COLO668 (cell line): ENCODE data around the gene SLC25A48.
A peak's percentile ranks its signal among the peaks of the same experiment; 100 is the strongest.
"Not testable (repeated sequence)": the region's sequence is repeated elsewhere in the genome, so short reads cannot be mapped to it uniquely, and the experiment has no call there.

Source experiments
- DNase-seq: peaks from one replicate; lab custom pipeline; 2025; ENCODE audit not compliant: unreplicated experiment; lab: John Stamatoyannopoulos, UW

The SLC25A48 gene

GRCh38 chr5:135829681-135830383 is 4.6 kb upstream of the SLC25A48 start:
- peak; percentile 67 for DNase-seq

DNA sequence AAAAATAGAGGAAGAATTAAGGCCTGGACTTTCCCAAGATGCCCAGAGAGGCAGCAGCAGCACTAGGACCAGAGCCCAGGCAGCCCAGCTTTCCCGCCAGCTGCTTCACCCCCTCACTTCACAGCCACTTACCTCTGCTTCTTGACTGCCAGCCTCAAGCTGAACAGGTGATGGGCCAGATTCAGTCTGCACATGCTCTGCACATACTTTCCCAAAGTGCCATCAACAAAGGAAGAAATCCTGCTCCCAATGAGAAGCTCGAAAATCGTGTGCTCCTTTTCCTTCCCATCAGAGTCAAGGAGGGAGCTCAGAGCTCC is 4.1 kb upstream of the SLC25A48 start:
- DNase-seq: no peak

DNA sequence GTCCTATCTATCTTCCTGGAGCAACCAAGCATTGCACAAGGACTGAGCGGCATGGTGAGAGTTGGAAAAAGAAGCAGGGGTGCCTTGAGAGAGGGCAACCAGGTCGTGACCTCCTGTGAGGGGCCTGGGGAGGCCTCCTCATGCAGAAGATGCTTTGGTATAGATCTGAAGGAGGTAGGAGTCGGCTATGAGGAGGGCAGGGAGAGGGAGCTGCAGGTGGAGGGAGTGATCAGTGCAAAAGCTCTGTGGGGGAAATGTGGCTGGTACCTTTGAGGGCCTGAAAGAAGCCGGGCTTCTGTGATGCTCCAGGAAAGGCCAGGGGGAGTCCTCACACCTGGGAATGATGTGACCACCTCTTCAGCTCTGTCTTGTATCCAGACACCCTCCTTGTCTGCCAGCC is 3.6 kb upstream of the SLC25A48 start:
- DNase-seq: no peak

DNA sequence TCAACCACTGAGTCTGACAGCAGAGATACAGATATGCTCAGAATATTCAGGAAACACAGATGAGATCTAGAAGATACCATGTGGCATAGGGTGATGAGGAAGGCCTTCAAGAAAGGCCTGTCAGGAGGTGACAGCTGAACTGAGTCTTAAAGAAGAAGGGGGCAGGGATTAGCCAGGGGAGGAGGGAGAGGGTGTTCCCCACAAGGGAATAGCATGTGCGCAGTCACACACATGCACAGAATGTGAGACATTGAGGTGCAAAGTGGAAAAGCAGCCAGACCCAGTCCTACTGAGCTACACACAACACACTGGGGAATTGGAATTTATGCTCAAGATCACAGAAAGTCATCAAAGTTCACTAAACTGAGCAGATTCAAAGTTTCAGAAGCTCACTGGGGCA is 3.0 kb upstream of the SLC25A48 start:
- DNase-seq: no peak

DNA sequence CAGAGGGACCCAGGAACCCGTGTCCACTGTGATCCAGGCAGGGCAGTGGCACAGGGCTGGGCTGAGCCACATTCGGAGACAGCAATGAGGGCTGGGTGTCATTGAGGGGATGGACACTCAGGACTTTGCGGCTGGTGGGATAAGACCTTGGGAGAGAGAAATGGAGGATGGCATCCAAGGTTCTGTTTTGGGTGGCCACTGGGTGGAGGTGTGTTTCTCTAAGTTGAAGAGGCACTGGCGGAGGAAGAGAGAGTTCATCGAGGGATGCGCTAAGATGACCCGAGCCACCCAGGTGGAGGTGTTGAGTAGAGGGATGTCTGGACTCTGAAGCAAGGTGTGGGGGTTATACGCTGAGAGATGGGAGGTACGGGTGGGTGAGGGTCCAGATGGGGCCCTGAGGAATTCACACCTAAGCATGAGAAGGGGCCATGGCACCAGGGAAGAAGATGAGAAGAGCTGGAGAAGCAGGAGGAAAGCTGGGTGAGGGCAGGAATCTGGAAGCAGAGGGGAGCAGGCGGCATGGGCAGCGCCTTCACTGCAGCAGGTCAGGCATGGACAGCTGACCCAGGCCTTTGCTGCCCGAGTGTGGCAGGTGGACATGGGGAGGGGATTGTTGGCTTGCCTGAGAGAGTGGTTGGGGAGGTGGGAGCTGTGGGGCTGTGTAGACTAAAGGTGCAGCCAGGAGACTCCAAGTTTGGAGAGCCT is 2.5 kb upstream of the SLC25A48 start:
- DNase-seq: no peak

GRCh38 chr5:135832941-135833920 is 1.2 kb upstream of the SLC25A48 start:
- no peak for DNase-seq

GRCh38 chr5:135833961-135834638 is 363 bp upstream of the SLC25A48 start:
- no peak for DNase-seq

DNA sequence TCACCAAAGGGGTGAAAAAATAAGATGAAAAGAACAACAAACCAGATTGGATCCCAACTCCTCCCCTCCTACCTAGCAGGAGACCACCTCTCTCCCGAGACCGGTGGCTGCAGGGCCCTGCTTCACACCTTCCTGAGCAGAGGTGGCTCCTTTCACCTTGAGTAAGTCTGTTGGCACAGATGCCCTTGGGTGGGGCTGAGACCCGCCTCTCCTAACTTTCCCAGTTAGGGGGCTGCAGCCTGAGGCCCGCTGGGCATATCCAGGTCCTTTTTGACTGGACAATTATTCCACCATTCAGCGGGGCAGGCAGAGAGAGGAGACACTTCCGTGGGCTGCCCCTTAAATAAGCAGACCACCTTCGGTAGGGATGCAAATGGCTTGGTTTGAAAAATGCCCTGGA is 1.3 kb downstream of the SLC25A48 start:
- no peak for DNase-seq

- not testable (repeated sequence) for DNase-seq
Measured at GRCh38 chr5:135838395-135838794, 3.9 kb downstream of the SLC25A48 start.

DNA sequence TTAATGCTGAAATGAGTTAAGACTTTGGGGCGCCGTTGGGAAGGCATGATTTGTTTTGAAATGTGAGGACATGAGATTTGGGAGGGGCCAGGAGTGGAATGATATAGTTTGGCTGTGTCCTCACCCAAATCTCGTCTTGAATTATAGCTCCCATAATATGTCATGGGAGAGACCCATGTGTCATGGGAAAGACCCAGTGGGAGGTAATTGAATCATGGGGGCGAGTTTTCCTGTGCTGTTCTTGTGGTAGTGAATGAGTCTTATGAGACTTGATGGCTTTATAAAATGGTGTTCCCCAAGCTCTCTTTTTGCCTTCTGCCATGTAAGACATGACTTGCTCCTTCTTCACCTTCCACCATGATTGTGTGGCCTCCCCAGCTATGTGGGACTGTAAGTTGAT is 5.1 kb downstream of the SLC25A48 start:
- DNase-seq: no peak

GRCh38 chr5:135840959-135841358 is 6.5 kb downstream of the SLC25A48 start:
- no peak for DNase-seq

DNA sequence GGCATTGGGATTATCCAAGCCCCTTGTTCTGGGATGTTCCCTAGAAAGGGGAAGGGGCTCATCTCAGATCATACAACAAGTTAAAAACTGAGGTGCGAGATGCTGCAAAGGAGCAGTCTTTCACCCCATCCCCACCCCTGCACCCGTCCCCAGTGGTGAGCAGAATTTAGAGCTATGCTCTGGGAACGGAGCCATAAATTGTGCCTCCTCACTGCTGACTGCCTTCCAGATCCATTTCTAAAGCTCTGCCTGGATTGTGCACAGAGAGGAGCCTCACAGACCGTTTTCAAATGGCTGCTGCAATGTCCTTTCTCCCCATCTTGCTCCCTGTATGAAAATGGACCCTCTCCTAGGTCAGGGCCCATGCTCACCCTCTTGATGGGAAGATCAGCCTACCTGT is 8.3 kb downstream of the SLC25A48 start:
- no peak for DNase-seq

DNA sequence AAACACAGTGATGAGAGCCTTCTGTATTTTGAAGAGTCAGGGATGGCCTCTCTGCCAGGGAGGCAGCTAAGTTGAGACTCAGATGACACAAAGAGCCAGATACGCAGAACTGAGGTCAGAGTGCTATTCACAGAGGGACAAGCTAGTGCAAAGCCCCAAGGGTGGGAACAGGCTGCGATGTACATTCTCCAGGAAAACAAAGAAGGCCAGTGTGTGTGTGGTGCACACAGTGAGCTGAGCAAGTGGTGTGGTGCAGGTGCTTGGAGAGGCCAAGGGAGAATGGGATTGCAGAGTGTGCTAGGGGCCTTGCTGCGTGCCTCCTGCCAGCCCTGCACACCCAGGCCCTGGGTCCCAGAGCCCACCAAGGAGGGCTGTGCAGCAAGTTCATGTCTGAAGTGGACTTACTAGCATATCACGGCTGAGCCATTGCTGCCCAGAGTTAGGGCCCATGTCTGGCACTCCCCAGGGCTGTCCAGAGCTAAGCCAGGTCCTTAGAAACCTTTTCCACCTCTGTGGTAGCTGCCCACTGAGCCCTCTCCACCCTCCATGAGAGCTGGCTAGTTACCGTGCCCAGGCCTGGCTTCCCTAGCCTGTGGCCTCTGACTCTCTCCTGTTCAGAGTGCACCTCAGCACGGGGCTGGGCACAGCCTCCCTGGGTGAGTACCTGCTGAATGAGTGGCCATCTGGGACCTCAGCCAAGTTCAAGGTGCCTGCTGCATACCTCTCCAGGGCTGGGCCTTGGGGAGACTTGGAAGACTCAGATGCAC is 9.3 kb downstream of the SLC25A48 start:
- DNase-seq: no peak

- DNase-seq: no peak
Measured at GRCh38 chr5:135846311-135846710, 11.8 kb downstream of the SLC25A48 start.

DNA sequence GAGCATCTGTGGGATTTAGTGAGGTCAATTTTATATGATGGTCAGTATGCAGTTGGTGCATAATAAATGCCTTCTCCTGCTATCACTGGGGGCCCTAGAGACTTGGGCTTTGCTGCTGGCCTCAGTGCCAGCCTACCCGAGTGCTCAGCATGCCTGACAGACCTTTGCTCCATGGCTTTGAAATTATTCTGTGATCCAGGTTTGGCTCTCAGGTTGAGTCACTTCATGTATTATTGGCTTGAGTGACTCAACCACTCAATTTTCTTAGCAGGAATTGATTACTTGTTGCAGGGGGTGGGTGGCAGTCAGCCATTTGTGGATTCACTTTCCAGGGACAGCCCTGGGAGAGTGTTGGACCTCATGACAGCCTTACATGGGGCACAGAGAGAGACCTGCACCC is 13.5 kb downstream of the SLC25A48 start:
- DNase-seq: no peak

DNA sequence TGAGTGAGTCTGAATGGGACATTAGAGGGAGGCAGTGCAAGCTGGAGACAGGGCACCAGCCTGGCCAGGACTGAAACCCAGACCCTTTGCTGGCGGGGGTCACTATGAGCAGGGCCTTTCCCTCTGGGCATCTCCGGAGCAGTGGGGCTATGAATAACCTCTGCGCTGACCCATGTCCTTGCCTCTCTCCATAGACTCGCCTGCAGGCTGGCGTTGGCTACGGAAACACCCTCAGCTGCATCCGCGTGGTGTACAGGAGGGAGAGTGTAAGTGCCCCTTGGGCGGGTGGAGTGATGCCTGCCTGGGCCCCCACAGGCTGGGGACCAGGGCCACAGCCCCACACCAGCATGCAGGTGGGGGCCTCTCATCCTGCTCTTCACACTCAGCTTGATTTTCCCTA is 15.8 kb downstream of the SLC25A48 start:
- DNase-seq: no peak

DNA sequence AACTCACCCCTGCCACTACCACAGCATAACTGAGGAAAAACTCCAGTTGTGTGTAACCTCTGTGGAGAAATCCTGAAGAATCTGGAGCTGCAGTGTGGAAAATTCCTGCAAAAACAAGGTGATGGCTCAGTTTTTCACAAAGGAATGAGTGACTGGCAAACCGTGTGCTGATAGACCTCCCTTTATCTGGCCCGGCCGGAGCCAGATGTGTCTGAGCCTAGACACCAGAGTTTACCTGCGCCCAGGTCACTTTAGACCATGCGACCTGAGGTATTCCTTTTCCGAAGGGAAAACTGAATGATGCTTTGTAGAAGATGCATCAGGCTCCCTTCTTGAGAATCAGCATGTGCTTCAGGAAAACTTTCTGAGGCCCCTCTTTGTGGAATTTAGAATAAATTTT is 16.2 kb downstream of the SLC25A48 start:
- DNase-seq: no peak

DNA sequence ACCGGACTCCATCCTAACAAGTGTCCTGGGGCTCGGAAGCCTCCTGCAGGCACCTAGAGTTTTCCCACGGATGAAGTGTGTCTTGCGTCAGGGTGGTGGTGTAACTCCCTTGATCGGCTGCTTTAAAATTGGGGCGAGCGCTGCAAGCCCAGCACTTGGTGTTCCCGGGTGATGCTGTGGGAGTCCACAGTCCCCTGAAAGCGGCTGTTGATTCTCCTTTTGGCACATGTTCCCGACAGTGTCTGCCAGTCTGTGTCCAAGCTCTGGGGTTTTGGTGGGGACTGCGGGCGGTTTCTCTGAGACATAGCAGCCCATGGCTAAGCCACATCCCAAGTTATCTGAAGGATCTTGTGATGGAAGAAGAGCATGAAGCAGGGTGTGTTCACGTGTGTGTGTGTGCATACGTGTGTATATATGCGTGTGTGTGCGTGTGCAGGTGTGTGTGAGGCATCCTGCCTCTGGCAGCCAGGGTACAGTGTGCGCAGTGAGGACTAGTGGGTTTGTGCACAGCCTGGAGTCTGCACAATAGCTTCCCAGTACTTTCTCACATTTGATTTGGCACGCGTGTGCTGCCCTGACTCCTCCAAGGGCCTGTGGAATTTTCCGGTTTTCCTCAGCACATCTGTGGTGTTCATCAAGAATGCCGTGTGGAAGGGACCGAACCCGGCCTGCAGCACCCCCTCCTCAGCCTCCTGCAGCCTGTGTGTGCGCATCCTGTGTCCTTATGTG is 16.9 kb downstream of the SLC25A48 start:
- DNase-seq: no peak

DNA sequence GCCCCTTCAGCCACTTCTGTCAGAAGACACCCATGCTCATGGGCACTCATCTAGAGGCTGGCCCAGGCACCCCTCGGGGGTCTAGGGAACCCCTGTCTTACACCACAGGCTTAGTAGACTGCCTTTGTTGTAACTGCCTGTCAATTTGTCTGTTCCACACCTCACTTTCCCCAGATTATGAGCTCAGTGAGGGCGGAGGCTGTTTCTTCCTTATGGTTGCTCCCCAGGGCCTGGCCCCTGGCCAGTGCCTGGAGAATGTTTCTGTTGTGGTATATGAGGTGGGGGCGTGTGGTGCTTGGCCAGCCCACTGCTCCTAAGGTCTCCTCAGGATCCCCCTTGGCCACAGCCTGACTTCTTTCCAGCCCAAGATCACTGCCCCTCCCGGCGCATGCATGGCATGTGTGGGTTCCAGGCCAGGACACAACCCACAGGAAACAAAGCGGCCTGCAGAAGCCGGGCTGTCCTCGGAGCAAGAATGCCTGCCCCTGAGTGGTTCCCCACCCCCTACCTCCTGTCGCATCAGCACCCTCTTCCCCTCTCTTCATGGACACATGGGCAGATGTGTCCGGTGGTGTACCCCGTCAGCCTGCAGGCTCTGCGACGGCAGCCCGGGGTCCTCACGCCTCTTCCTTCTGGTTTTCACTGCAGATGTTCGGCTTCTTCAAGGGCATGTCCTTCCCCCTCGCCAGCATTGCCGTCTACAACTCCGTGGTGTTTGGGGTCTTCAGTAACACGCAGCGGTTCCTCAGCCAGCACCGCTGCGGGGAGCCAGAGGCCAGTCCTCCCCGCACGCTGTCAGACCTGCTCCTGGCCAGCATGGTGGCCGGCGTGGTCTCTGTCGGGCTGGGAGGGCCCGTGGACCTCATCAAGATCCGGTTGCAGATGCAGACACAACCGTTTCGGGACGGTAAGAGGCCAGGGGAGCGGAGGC is 17.7 kb downstream of the SLC25A48 start:
- DNase-seq: no peak
